OCI-LY7 (cell line): ENCODE data around the gene ACKR2. TPM values are rescaled to one million over a fixed set of nuclear protein-coding genes. Genes with fewer than 3 reads are reported as not detected.

Experiments used
- BruUV-seq: library from RNA; stranded (reverse); fragments of 400-500 nt; replicated peaks from 2 replicates; lab custom pipeline; 2021; lab: Mats Ljungman, UMichigan
- CTCF ChIA-PET: fragments of 300-600 bp; sonication (Branson Sonifier 250); formaldehyde crosslinking; loops from one replicate; lab custom pipeline; 2022; ENCODE audit warnings: antibody characterized with exemption; ENCODE audit not compliant: unreplicated experiment; lab: Charles Lee
- POLR2A ChIA-PET: fragments of 300-600 bp; sonication (Branson Sonifier 250); formaldehyde crosslinking; loops from one replicate; lab custom pipeline; 2022; ENCODE audit warnings: antibody characterized with exemption; lab: Charles Lee
- DNase-seq: peaks from one replicate; pipeline ENCODE4 v3.0.0-alpha.2; 2015; ENCODE audit warnings: low spot score
- H2AFZ ChIP-seq: fragments of 200-600 bp; sonication (generic), shearing (Covaris generic); 2 replicates; pipeline ENCODE4 v1.6.1; 2014; ENCODE audit warnings: mild to moderate bottlenecking, antibody characterized with exemption, low read length, moderate library complexity
- H3K27ac ChIP-seq: fragments of 200-600 bp; sonication (generic); 2 replicates; pipeline ENCODE4 v1.5.1; 2014; ENCODE audit warnings: mixed run types, low read depth, mild to moderate bottlenecking, moderate library complexity, low read length, inconsistent platforms; ENCODE audit not compliant: poor library complexity, severe bottlenecking
- H3K36me3 ChIP-seq: fragments of 200-600 bp; sonication (generic); 2 replicates; pipeline ENCODE4 v1.6.1; 2014; ENCODE audit warnings: mild to moderate bottlenecking, antibody characterized with exemption, low read length, moderate library complexity, mixed read lengths; ENCODE audit not compliant: insufficient read depth
- H3K4me1 ChIP-seq: fragments of 200-600 bp; sonication (generic); 2 replicates; pipeline ENCODE4 v1.5.1; 2014; ENCODE audit warnings: mild to moderate bottlenecking, low read length; ENCODE audit not compliant: insufficient read depth, poor library complexity, severe bottlenecking
- H3K4me2 ChIP-seq: fragments of 200-600 bp; sonication (generic); 2 replicates; pipeline ENCODE4 v1.6.1; 2014; ENCODE audit warnings: mild to moderate bottlenecking, low read length
- H3K4me3 ChIP-seq: fragments of 200-600 bp; sonication (generic); 2 replicates; pipeline ENCODE4 v1.5.1; 2014; ENCODE audit warnings: mild to moderate bottlenecking, low read depth, low read length; ENCODE audit not compliant: poor library complexity, severe bottlenecking
- H3K79me2 ChIP-seq: fragments of 200-600 bp; sonication (generic); 2 replicates; pipeline ENCODE4 v1.6.1; 2016; ENCODE audit warnings: low read depth, mild to moderate bottlenecking, low read length, moderate library complexity, mixed read lengths; ENCODE audit not compliant: insufficient read depth
- H3K9me2 ChIP-seq: fragments of 200-600 bp; sonication (generic); 2 replicates; pipeline ENCODE4 v1.6.1; 2016; ENCODE audit warnings: mild to moderate bottlenecking, low read length, mixed read lengths; ENCODE audit not compliant: insufficient read depth
- H3K9me3 ChIP-seq: fragments of 200-600 bp; sonication (generic); 2 replicates; pipeline ENCODE4 v1.6.1; 2014; ENCODE audit warnings: mild to moderate bottlenecking, mixed run types, low read length, mixed read lengths
- H4K20me1 ChIP-seq: fragments of 200-600 bp; sonication (generic); 2 replicates; pipeline ENCODE4 v1.6.1; 2014; ENCODE audit warnings: mild to moderate bottlenecking, antibody characterized with exemption, low read length, moderate library complexity, mixed read lengths; ENCODE audit not compliant: insufficient read depth
- CTCF ChIP-seq: fragments of 200-600 bp; sonication (generic); conservative IDR thresholded peaks from 2 replicates; pipeline ENCODE4 v1.5.1; 2014; ENCODE audit warnings: mild to moderate bottlenecking, antibody characterized with exemption, low read length, moderate library complexity, mixed read lengths
- EZH2phosphoT487 ChIP-seq: fragments of 200-600 bp; sonication (generic); IDR thresholded peaks from 2 replicates; pipeline ENCODE4 v1.6.1; 2018; ENCODE audit warnings: low read depth, borderline replicate concordance, mild to moderate bottlenecking, mixed run types, antibody characterized with exemption, low read length, moderate library complexity, mixed read lengths
- intact Hi-C: fragments of 100-400 bp; cut with micrococcal nuclease; formaldehyde crosslinking; loops from one replicate; pipeline ENCODE4 v1.10.0; 2022; ENCODE audit not compliant: unreplicated experiment
- total RNA-seq, 2 experiments: library from RNA; depleted of rRNA in 1 of 2; stranded (reverse); fragments of >200 nt in 1 of 2; shearing (Covaris generic) in 1 of 2; gene quantifications; 2 replicates each; pipeline ENCODE4 v1.2.3, GENCODE V29; 2014 to 2022

The ACKR2 gene
- total RNA-seq, 2 experiments from 2014 or later: 2.9 TPM; not detected in 1

GRCh38 chr3:42815826-42816225 lies 6.6 kb downstream of the ACKR2 start:
- Histone ChIP-seq H3K27ac (no peak overlapping the region), H4K20me1 (no peaks in the 10 kb centered on the region), H2AFZ (no peak overlapping the region), H3K9me3 (no peaks in the 10 kb centered on the region), H3K36me3 (no peaks in the 10 kb centered on the region), H3K9me2 (no peaks in the 10 kb centered on the region), H3K4me3 (no peak overlapping the region), H3K4me1 (no peaks in the 10 kb centered on the region), H3K79me2 (no peaks in the 10 kb centered on the region), H3K4me2 (no peak overlapping the region)
- ChIA-PET CTCF (no interaction called here), POLR2A (interaction anchor here (1.1 kb wide), 1 partner anchor 12 kb away, joined by 3 read pairs; no protein-coding TSS in a partner anchor)
- DNase-seq: no peak
- TF ChIP-seq EZH2phosphoT487 (no peak), CTCF (no peak)
- no TSS peak for BruUV-seq
- intact Hi-C loops: no loop called here

GRCh38 chr3:42819351-42819965 lies 10.2 kb downstream of the ACKR2 start:
- Histone ChIP-seq H3K9me2 (no peaks in the 10 kb centered on the region), H3K79me2 (no peaks in the 10 kb centered on the region), H3K4me2 (no peak overlapping the region)

More at GRCh38 chr3:42819351-42819965, 10.2 kb downstream of the ACKR2 start:
- DNase-seq: no peak
- Histone ChIP-seq H3K4me3 (no peak overlapping the region), H2AFZ (no peak overlapping the region), H4K20me1 (no peaks in the 10 kb centered on the region), H3K36me3 (no peaks in the 10 kb centered on the region), H3K9me3 (no peaks in the 10 kb centered on the region), H3K27ac (no peak overlapping the region), H3K4me1 (no peaks in the 10 kb centered on the region)
- TF ChIP-seq EZH2phosphoT487: no peak
- no peak for TF ChIP-seq CTCF
- POLR2A ChIA-PET: interaction anchor here (0.7 kb wide), 2 partner anchors 12 to 20 kb away, joined by 3 to 4 read pairs; no protein-coding TSS in a partner anchor
- intact Hi-C loops: no loop called here
- no TSS peak for BruUV-seq
- CTCF ChIA-PET: no interaction called here
